Measurements from ENCODE around the gene ADAMTS4.

Gene ADAMTS4

GRCh38 chr1:161137881-161138280 lies 61.0 kb downstream of the ADAMTS4 start:
- no peak for DNase-seq
